MM.1S (cell line): ENCODE results near the gene DFFB.

Experiments
- DNase-seq: peaks from one replicate; pipeline ENCODE4 v3.0.0-alpha.2; 2015
- H2AFZ ChIP-seq: fragments of 300-600 bp; sonication (generic); 2 replicates; pipeline ENCODE4 v1.6.0; 2016; ENCODE audit warnings: antibody characterized with exemption, low read length
- H3F3A ChIP-seq: fragments of 300-600 bp; sonication (generic); 2 replicates; pipeline ENCODE4 v1.6.1; 2016; ENCODE audit warnings: mild to moderate bottlenecking, antibody characterized with exemption, low read length, moderate library complexity, mixed read lengths; ENCODE audit not compliant: insufficient read depth
- H3K27ac ChIP-seq: fragments of 300-600 bp; sonication (generic); 2 replicates; pipeline ENCODE4 v1.5.1; 2016; ENCODE audit warnings: mild to moderate bottlenecking, low read length
- H3K27me3 ChIP-seq: fragments of 300-600 bp; sonication (generic); replicated peaks from 2 replicates; pipeline ENCODE4 v1.6.0; 2016; ENCODE audit warnings: low read length; ENCODE audit not compliant: insufficient read depth
- H3K36me3 ChIP-seq: fragments of 300-600 bp; sonication (generic); replicated peaks from 2 replicates; pipeline ENCODE4 v1.6.1; 2016; ENCODE audit warnings: mild to moderate bottlenecking, low read length, mixed read lengths; ENCODE audit not compliant: insufficient read depth
- H3K4me1 ChIP-seq: fragments of 300-600 bp; sonication (generic); 2 replicates; pipeline ENCODE4 v1.6.1; 2016; ENCODE audit warnings: low read length, mixed read lengths
- H3K4me2 ChIP-seq: fragments of 300-600 bp; sonication (generic); 2 replicates; pipeline ENCODE4 v1.6.0; 2016; ENCODE audit warnings: low read depth, low read length
- H3K4me3 ChIP-seq: fragments of 300-600 bp; sonication (generic); 2 replicates; pipeline ENCODE4 v1.5.1; 2016; ENCODE audit warnings: low read length, mixed read lengths
- H3K79me2 ChIP-seq: fragments of 300-600 bp; sonication (generic); 2 replicates; pipeline ENCODE4 v1.6.1; 2016; ENCODE audit warnings: mixed run types, low read length, mixed read lengths
- H3K9ac ChIP-seq: fragments of 300-600 bp; sonication (generic); 2 replicates; pipeline ENCODE4 v1.6.1; 2016; ENCODE audit warnings: low read length, mixed read lengths
- H3K9me2 ChIP-seq: fragments of 300-600 bp; sonication (generic); replicated peaks from 2 replicates; pipeline ENCODE4 v1.6.1; 2016; ENCODE audit warnings: mild to moderate bottlenecking, low read length, mixed read lengths; ENCODE audit not compliant: insufficient read depth
- H3K9me3 ChIP-seq: fragments of 300-600 bp; sonication (generic); replicated peaks from 2 replicates; pipeline ENCODE4 v1.6.1; 2016; ENCODE audit warnings: mild to moderate bottlenecking, low read length, mixed read lengths; ENCODE audit not compliant: insufficient read depth
- H4K20me1 ChIP-seq: fragments of 300-600 bp; sonication (generic); 2 replicates; pipeline ENCODE4 v1.6.1; 2016; ENCODE audit warnings: mild to moderate bottlenecking, low read length, moderate library complexity, mixed read lengths; ENCODE audit not compliant: insufficient read depth
- EZH2 ChIP-seq: fragments of 300-600 bp; sonication (generic); optimal IDR thresholded peaks from 2 replicates; pipeline ENCODE3; 2017; ENCODE audit warnings: low read depth, mild to moderate bottlenecking, antibody characterized with exemption, low read length, mixed read lengths
- EZH2phosphoT487 ChIP-seq: fragments of 300-600 bp; sonication (generic); IDR thresholded peaks from 2 replicates; pipeline ENCODE4 v1.6.1; 2018; ENCODE audit warnings: antibody characterized with exemption, low read length
- TF ChIP-seq, protein P1 (sequence below): fragments of 300-600 bp; sonication (generic); IDR thresholded peaks from 2 replicates; pipeline ENCODE4 v1.5.1; 2016; ENCODE audit warnings: antibody characterized with exemption, low read length, mixed read lengths

DFFB gene

DNA sequence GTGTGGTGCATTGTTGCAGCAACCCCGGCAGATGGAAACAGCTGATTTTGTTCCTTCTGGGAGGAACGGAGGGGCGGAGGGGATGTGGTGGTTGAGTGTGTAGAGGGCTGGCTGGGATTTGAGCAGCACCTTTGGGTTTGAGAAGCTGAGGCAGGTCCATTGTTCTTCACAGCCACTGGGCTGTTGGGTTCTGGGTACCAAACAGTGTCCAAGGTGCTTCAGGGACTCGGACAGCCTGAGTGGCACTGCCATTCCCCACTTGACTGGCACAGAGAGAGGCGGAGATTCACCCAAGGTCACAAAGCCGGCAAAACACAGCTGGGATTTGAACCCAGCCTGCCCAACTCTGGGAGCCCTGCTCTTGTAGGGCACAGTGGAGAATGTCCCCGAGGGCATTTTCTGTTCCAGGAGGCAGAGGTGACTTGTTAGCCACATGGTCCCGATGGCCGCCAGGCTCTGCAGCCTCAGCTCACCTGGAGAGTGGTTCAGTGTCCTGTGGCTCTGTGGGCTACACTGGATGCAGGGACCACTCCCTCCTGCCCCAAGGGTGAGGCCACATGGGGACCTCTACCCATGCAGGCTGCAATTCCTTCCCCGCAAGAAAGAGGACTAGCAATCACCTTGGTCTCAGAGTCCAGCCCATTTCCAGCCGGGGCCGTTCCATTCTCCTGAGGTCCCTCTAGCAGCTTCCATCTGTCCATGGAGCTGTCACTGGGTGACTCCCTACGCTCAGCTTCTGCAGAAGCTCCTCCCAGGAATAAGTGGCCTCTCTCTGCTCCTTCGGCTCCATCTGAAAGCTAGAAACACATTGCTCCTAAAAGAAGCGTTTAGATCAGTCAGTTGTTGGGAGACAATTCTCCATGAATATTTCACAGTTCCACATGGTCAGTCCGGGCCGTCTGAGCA is 74.0 kb downstream of the DFFB start:
- H3F3A ChIP-seq, result no peaks in the 10 kb centered on the region

DNA sequence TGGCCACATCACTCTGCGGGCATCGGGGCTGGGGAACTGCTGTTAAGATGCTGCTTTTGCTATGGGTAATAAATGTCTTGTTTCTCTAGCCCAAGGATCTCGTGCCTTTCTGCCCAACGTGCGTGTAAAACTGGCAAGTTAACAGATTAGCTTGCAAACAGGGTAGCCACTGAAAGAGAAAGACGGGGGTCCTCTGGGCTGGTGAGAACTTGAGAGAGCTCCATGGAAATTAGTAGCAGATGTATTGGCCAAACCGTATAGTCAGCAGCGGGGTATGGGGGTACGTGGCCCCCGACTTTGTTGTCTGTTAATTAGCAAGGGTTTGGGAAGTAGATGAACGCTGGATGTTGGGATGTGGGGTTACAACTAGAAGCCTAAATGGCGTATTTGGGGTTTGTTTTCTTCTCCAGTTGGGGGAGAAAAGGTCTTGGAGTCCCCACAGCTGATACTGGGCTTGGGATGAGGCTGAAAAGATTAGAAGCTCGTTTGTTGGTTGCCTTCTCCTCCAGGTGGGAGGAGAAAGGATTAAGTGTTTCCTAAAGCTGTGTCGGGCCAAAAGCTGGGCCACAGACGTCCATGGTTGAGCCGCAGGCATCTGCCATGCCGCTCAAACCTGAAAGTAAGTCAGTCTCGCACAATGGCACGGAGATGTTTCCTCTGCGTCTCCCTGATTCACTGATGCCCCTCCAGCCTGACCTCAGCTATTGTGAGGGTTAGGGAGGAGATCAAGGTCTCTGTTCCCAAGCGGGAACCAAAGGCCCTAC is 75.1 kb downstream of the DFFB start:
- Histone ChIP-seq H3F3A (no peaks in the 10 kb centered on the region), H3K27ac (no peak overlapping the region)

More for the DNA sequence above, 74.0 kb downstream of the DFFB start:
- H3K4me1 ChIP-seq, result no peaks in the 10 kb centered on the region
- H3K27ac ChIP-seq, result no peak overlapping the region
- H3K9ac ChIP-seq, result no peak overlapping the region
- peaks cover 65% of the 10 kb centered on the region for H3K27me3 ChIP-seq
- H3K9me2 ChIP-seq, result no peaks in the 10 kb centered on the region
- no peaks in the 10 kb centered on the region for H3K9me3 ChIP-seq
- no peak overlapping the region for H3K4me2 ChIP-seq
- no peaks in the 10 kb centered on the region for H4K20me1 ChIP-seq
- no peak overlapping the region for H3K4me3 ChIP-seq
- no peak overlapping the region for H2AFZ ChIP-seq
- no peaks in the 10 kb centered on the region for H3K79me2 ChIP-seq
- TF ChIP-seq, protein P1, sequence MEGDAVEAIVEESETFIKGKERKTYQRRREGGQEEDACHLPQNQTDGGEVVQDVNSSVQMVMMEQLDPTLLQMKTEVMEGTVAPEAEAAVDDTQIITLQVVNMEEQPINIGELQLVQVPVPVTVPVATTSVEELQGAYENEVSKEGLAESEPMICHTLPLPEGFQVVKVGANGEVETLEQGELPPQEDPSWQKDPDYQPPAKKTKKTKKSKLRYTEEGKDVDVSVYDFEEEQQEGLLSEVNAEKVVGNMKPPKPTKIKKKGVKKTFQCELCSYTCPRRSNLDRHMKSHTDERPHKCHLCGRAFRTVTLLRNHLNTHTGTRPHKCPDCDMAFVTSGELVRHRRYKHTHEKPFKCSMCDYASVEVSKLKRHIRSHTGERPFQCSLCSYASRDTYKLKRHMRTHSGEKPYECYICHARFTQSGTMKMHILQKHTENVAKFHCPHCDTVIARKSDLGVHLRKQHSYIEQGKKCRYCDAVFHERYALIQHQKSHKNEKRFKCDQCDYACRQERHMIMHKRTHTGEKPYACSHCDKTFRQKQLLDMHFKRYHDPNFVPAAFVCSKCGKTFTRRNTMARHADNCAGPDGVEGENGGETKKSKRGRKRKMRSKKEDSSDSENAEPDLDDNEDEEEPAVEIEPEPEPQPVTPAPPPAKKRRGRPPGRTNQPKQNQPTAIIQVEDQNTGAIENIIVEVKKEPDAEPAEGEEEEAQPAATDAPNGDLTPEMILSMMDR, result no peak
- no peak for TF ChIP-seq EZH2
- no peak for TF ChIP-seq EZH2phosphoT487
- no peaks in the 10 kb centered on the region for H3K36me3 ChIP-seq
- no peak for DNase-seq

More for the DNA sequence above, 75.1 kb downstream of the DFFB start:
- no peaks in the 10 kb centered on the region for H4K20me1 ChIP-seq
- no peak overlapping the region for H3K4me3 ChIP-seq
- no peaks in the 10 kb centered on the region for H3K9me3 ChIP-seq
- no peaks in the 10 kb centered on the region for H3K36me3 ChIP-seq
- H2AFZ ChIP-seq, result no peak overlapping the region
- no peak overlapping the region for H3K4me2 ChIP-seq
- DNase-seq, result no peak
- H3K9me2 ChIP-seq, result no peaks in the 10 kb centered on the region
- TF ChIP-seq, protein P1, result no peak
- TF ChIP-seq EZH2 (peak; percentile 49), EZH2phosphoT487 (no peak)
- no peaks in the 10 kb centered on the region for H3K4me1 ChIP-seq
- H3K79me2 ChIP-seq, result no peaks in the 10 kb centered on the region
- H3K27me3 ChIP-seq, result peaks cover 60% of the 10 kb centered on the region
- no peak overlapping the region for H3K9ac ChIP-seq
